Neural cell (in vitro differentiated cells): ENCODE results near the gene BPI. TPM values are rescaled to one million over a fixed set of nuclear protein-coding genes. Genes with fewer than 3 reads are reported as not detected.

ENCODE experiments used
- H2AFZ ChIP-seq: fragments of 200-600, 300-800 bp; sonication (generic), shearing (Covaris generic); 2 replicates; pipeline ENCODE4 v1.6.0; 2014; ENCODE audit warnings: low read depth, mild to moderate bottlenecking, antibody characterized with exemption, low read length, moderate library complexity
- H3F3A ChIP-seq: fragments of 200-600 bp; shearing (Covaris generic); 2 replicates; pipeline ENCODE4 v1.6.1; 2016; ENCODE audit warnings: mild to moderate bottlenecking, moderate library complexity, mixed read lengths, antibody characterized with exemption, low read length; ENCODE audit not compliant: insufficient read depth, poor library complexity, severe bottlenecking
- H3K27ac ChIP-seq: fragments of 200-600, 300-800 bp; sonication (generic), shearing (Covaris generic); 2 replicates; pipeline ENCODE4 v1.5.1; 2014; ENCODE audit warnings: mild to moderate bottlenecking, low read length, moderate library complexity
- H3K27me3 ChIP-seq: fragments of 300-800, 200-600 bp; sonication (generic), shearing (Covaris generic); 2 replicates; pipeline ENCODE4 v1.6.0; 2014; ENCODE audit warnings: mild to moderate bottlenecking, low read depth, low read length, moderate library complexity; ENCODE audit not compliant: insufficient read depth
- H3K36me3 ChIP-seq: fragments of 300-800, 200-600 bp; sonication (generic), shearing (Covaris generic); 2 replicates; pipeline ENCODE4 v1.5.1; 2014; ENCODE audit warnings: mild to moderate bottlenecking, antibody characterized with exemption, low read length, moderate library complexity; ENCODE audit not compliant: insufficient read depth
- H3K4me2 ChIP-seq: fragments of 300-800, 200-600 bp; sonication (generic), shearing (Covaris generic); 2 replicates; pipeline ENCODE4 v1.6.0; 2014; ENCODE audit warnings: mild to moderate bottlenecking, low read length
- H3K4me3 ChIP-seq: fragments of 300-800, 200-600 bp; sonication (generic), shearing (Covaris generic); 2 replicates; pipeline ENCODE4 v1.5.1; 2014; ENCODE audit warnings: mild to moderate bottlenecking, low read length, moderate library complexity
- H3K79me2 ChIP-seq: fragments of 200-600 bp; shearing (Covaris generic); replicated peaks from 2 replicates; pipeline ENCODE4 v1.6.0; 2014; ENCODE audit warnings: mild to moderate bottlenecking, low read length, moderate library complexity; ENCODE audit not compliant: insufficient read depth
- H3K9ac ChIP-seq: fragments of 300-800, 200-600 bp; sonication (generic), shearing (Covaris generic); 2 replicates; pipeline ENCODE4 v1.6.1; 2016; ENCODE audit warnings: mild to moderate bottlenecking, low read length, mixed read lengths
- H3K9me2 ChIP-seq: fragments of 200-600 bp; shearing (Covaris generic); 2 replicates; pipeline ENCODE4 v1.6.1; 2016; ENCODE audit warnings: mild to moderate bottlenecking, low read length, mixed read lengths; ENCODE audit not compliant: insufficient read depth
- H3K9me3 ChIP-seq: fragments of 200-600, 300-800 bp; sonication (generic), shearing (Covaris generic); 2 replicates; pipeline ENCODE4 v1.6.1; 2016; ENCODE audit warnings: mild to moderate bottlenecking, mixed run types, low read length, moderate library complexity, mixed read lengths
- H4K20me1 ChIP-seq: fragments of 200-600 bp; shearing (Covaris generic); 2 replicates; pipeline ENCODE4 v1.6.1; 2016; ENCODE audit warnings: mild to moderate bottlenecking, mixed run types; ENCODE audit not compliant: insufficient read depth
- EP300 ChIP-seq: fragments of 450-650 bp; conservative IDR thresholded peaks from 2 replicates; pipeline ENCODE4 v1.6.1; 2014; ENCODE audit warnings: antibody characterized with exemption, mild to moderate bottlenecking, moderate library complexity; ENCODE audit not compliant: poor library complexity, severe bottlenecking
- EZH2 ChIP-seq: fragments of 200-600, 300-800 bp; shearing (Covaris generic), sonication (generic); IDR thresholded peaks from 2 replicates; pipeline ENCODE4 v1.6.1; 2014; ENCODE audit warnings: antibody characterized with exemption, low read length, borderline replicate concordance, mild to moderate bottlenecking; ENCODE audit not compliant: insufficient read depth, poor library complexity, severe bottlenecking
- MXI1 ChIP-seq: fragments of 450-650 bp; conservative IDR thresholded peaks from 2 replicates; pipeline ENCODE4 v1.6.1; 2014; ENCODE audit warnings: antibody characterized with exemption, mild to moderate bottlenecking; ENCODE audit not compliant: poor library complexity, severe bottlenecking
- POLR2AphosphoS5 ChIP-seq: IDR thresholded peaks from 2 replicates; pipeline ENCODE4 v1.6.1; 2012
- RAD21 ChIP-seq: fragments of 450-650 bp; conservative IDR thresholded peaks from 2 replicates; pipeline ENCODE4 v1.6.1; 2014; ENCODE audit warnings: antibody characterized with exemption, mild to moderate bottlenecking, moderate library complexity
- SMC3 ChIP-seq: fragments of 450-650 bp; conservative IDR thresholded peaks from 2 replicates; pipeline ENCODE4 v1.6.1; 2014; ENCODE audit warnings: antibody characterized with exemption, mild to moderate bottlenecking, moderate library complexity; ENCODE audit not compliant: poor library complexity
- TAF1 ChIP-seq: IDR thresholded peaks from 2 replicates; pipeline ENCODE4 v1.6.1; 2012; ENCODE audit warnings: low read depth
- polyA plus RNA-seq: library from polyadenylated mRNA; depleted of rRNA; stranded (reverse); fragments of >200 nt; gene quantifications from 2 replicates; pipeline ENCODE4 v1.2.3, GENCODE V29; 2014
- TF ChIP-seq, protein P1 (sequence below): IDR thresholded peaks from 2 replicates; pipeline ENCODE4 v1.6.1; 2012; ENCODE audit warnings: borderline replicate concordance
- TF ChIP-seq, protein P2 (sequence below): fragments of 450-650 bp; IDR thresholded peaks from 2 replicates; pipeline ENCODE4 v1.5.1; 2014; ENCODE audit warnings: antibody characterized with exemption, mild to moderate bottlenecking, moderate library complexity; ENCODE audit not compliant: poor library complexity, severe bottlenecking

BPI gene
- polyA plus RNA-seq, 1 donor from 2014 or later, result not detected

DNA sequence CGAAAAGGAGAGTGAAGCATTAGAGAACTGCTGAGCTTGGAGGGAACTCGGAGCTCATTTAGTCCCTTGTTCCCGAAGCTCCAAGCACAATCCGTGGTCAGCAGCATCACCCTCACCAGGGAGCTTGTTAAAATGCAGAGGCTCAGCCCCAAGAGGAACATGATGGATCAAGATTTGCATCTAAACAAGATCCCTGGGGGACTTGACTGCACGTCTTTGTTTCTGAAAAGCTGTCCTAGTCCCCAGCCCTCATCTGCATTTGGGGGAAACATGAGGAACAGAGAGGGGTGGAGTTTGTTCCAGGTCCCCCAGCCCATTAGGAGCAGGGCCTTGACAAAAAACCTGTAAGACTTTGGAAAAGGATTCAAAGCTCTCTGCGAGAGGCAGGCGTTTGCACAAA, 38.3 kb downstream of the BPI start:
- Histone ChIP-seq H3K4me2 (peak overlapping the region; percentile 19), H3K9me2 (no peaks in the 10 kb centered on the region), H2AFZ (peak overlapping the region; percentile 14), H3F3A (no peaks in the 10 kb centered on the region), H3K9ac (peak overlapping the region; percentile 1), H3K27ac (no peak overlapping the region), H3K36me3 (no peaks in the 10 kb centered on the region), H3K4me3 (peak overlapping the region; percentile 10), H4K20me1 (no peaks in the 10 kb centered on the region), H3K27me3 (no peaks in the 10 kb centered on the region), H3K79me2 (no peaks in the 10 kb centered on the region), H3K9me3 (no peaks in the 10 kb centered on the region)
- no peak for TF ChIP-seq POLR2AphosphoS5

DNA sequence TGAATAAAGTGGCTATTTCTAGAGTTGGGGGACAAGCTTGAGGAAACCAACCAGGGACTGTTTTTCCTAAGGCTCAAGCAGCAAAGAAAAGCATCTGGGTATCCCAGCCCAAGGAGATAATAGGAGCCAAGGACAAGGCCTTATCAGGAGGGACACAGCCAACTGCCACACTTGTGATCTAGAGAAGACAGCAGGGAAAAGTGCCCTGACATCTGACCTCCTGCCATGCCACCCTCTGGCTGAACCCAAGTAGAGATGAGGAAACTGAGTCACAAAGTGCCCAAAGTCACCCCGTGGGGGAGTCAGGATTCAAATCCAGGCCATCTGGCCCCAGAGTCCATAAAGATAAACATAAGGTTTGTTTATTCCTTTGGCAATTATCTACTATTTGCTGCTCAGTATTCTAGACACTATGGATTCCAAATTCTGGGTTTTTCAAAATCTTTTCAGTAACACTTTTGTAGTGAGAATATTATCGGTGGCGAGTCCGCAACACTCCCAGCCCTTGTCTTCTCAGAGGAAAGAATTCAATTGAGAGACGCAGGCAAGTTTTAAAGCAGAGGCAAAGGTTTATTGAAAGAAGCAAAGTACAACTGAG, 38.9 kb downstream of the BPI start:
- no peaks in the 10 kb centered on the region for H3K36me3 ChIP-seq
- TF ChIP-seq, protein P1, sequence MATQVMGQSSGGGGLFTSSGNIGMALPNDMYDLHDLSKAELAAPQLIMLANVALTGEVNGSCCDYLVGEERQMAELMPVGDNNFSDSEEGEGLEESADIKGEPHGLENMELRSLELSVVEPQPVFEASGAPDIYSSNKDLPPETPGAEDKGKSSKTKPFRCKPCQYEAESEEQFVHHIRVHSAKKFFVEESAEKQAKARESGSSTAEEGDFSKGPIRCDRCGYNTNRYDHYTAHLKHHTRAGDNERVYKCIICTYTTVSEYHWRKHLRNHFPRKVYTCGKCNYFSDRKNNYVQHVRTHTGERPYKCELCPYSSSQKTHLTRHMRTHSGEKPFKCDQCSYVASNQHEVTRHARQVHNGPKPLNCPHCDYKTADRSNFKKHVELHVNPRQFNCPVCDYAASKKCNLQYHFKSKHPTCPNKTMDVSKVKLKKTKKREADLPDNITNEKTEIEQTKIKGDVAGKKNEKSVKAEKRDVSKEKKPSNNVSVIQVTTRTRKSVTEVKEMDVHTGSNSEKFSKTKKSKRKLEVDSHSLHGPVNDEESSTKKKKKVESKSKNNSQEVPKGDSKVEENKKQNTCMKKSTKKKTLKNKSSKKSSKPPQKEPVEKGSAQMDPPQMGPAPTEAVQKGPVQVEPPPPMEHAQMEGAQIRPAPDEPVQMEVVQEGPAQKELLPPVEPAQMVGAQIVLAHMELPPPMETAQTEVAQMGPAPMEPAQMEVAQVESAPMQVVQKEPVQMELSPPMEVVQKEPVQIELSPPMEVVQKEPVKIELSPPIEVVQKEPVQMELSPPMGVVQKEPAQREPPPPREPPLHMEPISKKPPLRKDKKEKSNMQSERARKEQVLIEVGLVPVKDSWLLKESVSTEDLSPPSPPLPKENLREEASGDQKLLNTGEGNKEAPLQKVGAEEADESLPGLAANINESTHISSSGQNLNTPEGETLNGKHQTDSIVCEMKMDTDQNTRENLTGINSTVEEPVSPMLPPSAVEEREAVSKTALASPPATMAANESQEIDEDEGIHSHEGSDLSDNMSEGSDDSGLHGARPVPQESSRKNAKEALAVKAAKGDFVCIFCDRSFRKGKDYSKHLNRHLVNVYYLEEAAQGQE, result no peak
- no peak for TF ChIP-seq TAF1
- TF ChIP-seq POLR2AphosphoS5, result no peak
- TF ChIP-seq, protein P2, sequence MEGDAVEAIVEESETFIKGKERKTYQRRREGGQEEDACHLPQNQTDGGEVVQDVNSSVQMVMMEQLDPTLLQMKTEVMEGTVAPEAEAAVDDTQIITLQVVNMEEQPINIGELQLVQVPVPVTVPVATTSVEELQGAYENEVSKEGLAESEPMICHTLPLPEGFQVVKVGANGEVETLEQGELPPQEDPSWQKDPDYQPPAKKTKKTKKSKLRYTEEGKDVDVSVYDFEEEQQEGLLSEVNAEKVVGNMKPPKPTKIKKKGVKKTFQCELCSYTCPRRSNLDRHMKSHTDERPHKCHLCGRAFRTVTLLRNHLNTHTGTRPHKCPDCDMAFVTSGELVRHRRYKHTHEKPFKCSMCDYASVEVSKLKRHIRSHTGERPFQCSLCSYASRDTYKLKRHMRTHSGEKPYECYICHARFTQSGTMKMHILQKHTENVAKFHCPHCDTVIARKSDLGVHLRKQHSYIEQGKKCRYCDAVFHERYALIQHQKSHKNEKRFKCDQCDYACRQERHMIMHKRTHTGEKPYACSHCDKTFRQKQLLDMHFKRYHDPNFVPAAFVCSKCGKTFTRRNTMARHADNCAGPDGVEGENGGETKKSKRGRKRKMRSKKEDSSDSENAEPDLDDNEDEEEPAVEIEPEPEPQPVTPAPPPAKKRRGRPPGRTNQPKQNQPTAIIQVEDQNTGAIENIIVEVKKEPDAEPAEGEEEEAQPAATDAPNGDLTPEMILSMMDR, result no peak
- no peak for TF ChIP-seq EZH2
- no peak for TF ChIP-seq SMC3
- no peak for TF ChIP-seq MXI1
- no peak for TF ChIP-seq RAD21
- no peak for TF ChIP-seq EP300
- peak overlapping the region; percentile 14 for H2AFZ ChIP-seq

More for the DNA sequence above, 38.9 kb downstream of the BPI start:
- H3K9me3 ChIP-seq, result no peaks in the 10 kb centered on the region
- no peaks in the 10 kb centered on the region for H3K79me2 ChIP-seq
- no peak overlapping the region for H3K27ac ChIP-seq
- H3K4me3 ChIP-seq, result no peak overlapping the region
- no peaks in the 10 kb centered on the region for H3K27me3 ChIP-seq
- no peak overlapping the region for H3K4me2 ChIP-seq
- H3F3A ChIP-seq, result no peaks in the 10 kb centered on the region
- H3K9me2 ChIP-seq, result no peaks in the 10 kb centered on the region
- H3K9ac ChIP-seq, result no peak overlapping the region
- no peaks in the 10 kb centered on the region for H4K20me1 ChIP-seq
